AG04450 (cell line): Measurements from ENCODE around the gene TFAP2A. TPM values are rescaled to one million over a fixed set of nuclear protein-coding genes. Genes with fewer than 3 reads are reported as not detected.

ENCODE experiments used
- polyA plus RNA-seq: library from polyadenylated mRNA; depleted of rRNA; stranded (reverse); fragments of >200 nt; gene quantifications from 2 replicates; pipeline ENCODE4 v1.2.3, GENCODE V29; 2011; rRNA removed
- small RNA-seq: library from RNA; depleted of rRNA; stranded (forward); fragments of <200 nt; gene quantifications from one replicate; pipeline ENCODE3, GENCODE V24; 2012; ENCODE audit warnings: low read depth; ENCODE audit not compliant: insufficient read length

TFAP2A gene
- polyA plus RNA-seq, 1 experiment, result 2.3 TPM

Small RNAs within 50 kb of the gene (small RNA-seq; reads per million reads assigned to genes)
- gene MIR5689, result not detected

Other genes starting within 250 kb of the TFAP2A start
- gene GCNT2, start 106.3 kb upstream of the TFAP2A start, polyA plus RNA-seq, result 1.6 and 2.5 TPM in 2 replicates